Ishikawa (cell line): ENCODE measurements around the gene PLIN4.

Source experiments
- CEBPB ChIP-seq: IDR thresholded peaks from 2 replicates; pipeline ENCODE4 v1.6.1; 2012
- CREB1 ChIP-seq: IDR thresholded peaks from 2 replicates; pipeline ENCODE4 v1.6.1; 2012; ENCODE audit warnings: low read depth
- EGR1 ChIP-seq: IDR thresholded peaks from 2 replicates; pipeline ENCODE4 v1.6.1; 2012
- EP300 ChIP-seq: IDR thresholded peaks from 2 replicates; pipeline ENCODE4 v1.6.1; 2012; ENCODE audit warnings: borderline replicate concordance
- FOXM1 ChIP-seq: IDR thresholded peaks from 2 replicates; pipeline ENCODE4 v1.6.1; 2012; ENCODE audit warnings: low read depth, borderline replicate concordance
- MAX ChIP-seq: IDR thresholded peaks from 2 replicates; pipeline ENCODE4 v1.6.1; 2012
- NFIC ChIP-seq: IDR thresholded peaks from 2 replicates; pipeline ENCODE4 v1.6.1; 2012
- RAD21 ChIP-seq: IDR thresholded peaks from 2 replicates; pipeline ENCODE4 v1.6.1; 2012; ENCODE audit warnings: low read depth
- TAF1 ChIP-seq: IDR thresholded peaks from 2 replicates; pipeline ENCODE4 v1.6.1; 2012; ENCODE audit warnings: low read depth, mild to moderate bottlenecking
- TCF12 ChIP-seq: IDR thresholded peaks from 2 replicates; pipeline ENCODE4 v1.6.1; 2012; ENCODE audit warnings: low read depth
- TEAD4 ChIP-seq: IDR thresholded peaks from 2 replicates; pipeline ENCODE4 v1.6.1; 2012
- USF1 ChIP-seq: IDR thresholded peaks from 2 replicates; pipeline ENCODE4 v1.6.1; 2012
- YY1 ChIP-seq: IDR thresholded peaks from 2 replicates; pipeline ENCODE4 v1.6.1; 2012; ENCODE audit warnings: low read depth
- ZBTB7A ChIP-seq: IDR thresholded peaks from 2 replicates; pipeline ENCODE4 v1.6.1; 2012; ENCODE audit warnings: low read depth
- TF ChIP-seq, protein P1 (sequence below): IDR thresholded peaks from 2 replicates; pipeline ENCODE4 v1.6.1; 2012; ENCODE audit warnings: low read depth, mild to moderate bottlenecking

The PLIN4 gene

DNA sequence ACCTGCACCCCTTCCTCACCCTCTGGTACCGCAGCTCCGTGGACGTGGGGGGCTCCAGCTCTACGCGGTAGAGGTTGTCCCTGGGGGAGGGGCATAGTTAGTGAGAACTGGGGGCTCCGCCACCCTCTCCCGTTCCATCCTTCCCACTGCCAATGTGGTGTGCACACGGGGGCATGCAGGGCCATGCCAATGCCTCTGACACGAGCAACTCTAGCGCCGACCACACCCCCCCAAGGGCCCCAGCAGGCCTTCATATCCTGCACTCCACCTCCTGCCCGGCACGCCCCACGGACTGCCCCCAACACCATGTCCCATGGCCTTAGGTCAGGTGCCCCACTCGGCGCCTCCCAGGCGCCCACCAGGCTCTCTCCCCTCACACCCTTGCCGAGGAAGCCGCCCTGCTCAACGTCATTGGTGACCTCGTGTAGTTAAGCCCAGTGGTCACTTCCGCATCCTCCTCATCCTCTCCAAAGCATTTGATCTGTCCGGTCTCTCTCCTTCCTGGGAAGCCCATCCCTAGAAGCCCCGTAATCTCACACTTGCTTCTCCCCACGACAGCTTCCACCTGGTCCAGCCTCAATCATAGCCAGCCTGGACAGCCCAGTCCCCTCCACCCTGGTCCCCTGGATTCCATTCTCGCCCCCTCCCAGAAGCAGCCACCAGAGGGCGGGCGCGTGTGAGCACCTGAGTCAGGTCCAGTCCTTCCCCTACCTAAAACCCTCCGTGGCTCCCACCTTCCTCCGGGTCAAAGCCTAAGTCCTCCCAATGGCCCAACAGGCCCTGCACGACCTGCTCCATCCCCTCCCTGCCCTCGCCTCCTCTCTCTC, 39.1 kb upstream of the PLIN4 start:
- TF ChIP-seq ZBTB7A: peak; percentile 60; the same call in 1 of the 2 replicates
- TF ChIP-seq RAD21: peak; percentile 40; the same call in 1 of the 2 replicates
- TF ChIP-seq MAX: no peak
- no peak for TF ChIP-seq TCF12
- TF ChIP-seq CEBPB: no peak
- no peak for TF ChIP-seq EP300
- no peak for TF ChIP-seq EGR1

GRCh38 chr19:4556597-4557127, 38.4 kb upstream of the PLIN4 start:
- TF ChIP-seq CREB1 (no peak), MAX (no peak), CEBPB (no peak)

GRCh38 chr19:4555657-4556561, 37.6 kb upstream of the PLIN4 start:
- no peak for TF ChIP-seq ZBTB7A
- TF ChIP-seq TEAD4: no peak
- TF ChIP-seq CREB1: no peak
- TF ChIP-seq, protein P1, sequence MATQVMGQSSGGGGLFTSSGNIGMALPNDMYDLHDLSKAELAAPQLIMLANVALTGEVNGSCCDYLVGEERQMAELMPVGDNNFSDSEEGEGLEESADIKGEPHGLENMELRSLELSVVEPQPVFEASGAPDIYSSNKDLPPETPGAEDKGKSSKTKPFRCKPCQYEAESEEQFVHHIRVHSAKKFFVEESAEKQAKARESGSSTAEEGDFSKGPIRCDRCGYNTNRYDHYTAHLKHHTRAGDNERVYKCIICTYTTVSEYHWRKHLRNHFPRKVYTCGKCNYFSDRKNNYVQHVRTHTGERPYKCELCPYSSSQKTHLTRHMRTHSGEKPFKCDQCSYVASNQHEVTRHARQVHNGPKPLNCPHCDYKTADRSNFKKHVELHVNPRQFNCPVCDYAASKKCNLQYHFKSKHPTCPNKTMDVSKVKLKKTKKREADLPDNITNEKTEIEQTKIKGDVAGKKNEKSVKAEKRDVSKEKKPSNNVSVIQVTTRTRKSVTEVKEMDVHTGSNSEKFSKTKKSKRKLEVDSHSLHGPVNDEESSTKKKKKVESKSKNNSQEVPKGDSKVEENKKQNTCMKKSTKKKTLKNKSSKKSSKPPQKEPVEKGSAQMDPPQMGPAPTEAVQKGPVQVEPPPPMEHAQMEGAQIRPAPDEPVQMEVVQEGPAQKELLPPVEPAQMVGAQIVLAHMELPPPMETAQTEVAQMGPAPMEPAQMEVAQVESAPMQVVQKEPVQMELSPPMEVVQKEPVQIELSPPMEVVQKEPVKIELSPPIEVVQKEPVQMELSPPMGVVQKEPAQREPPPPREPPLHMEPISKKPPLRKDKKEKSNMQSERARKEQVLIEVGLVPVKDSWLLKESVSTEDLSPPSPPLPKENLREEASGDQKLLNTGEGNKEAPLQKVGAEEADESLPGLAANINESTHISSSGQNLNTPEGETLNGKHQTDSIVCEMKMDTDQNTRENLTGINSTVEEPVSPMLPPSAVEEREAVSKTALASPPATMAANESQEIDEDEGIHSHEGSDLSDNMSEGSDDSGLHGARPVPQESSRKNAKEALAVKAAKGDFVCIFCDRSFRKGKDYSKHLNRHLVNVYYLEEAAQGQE: no peak
- TF ChIP-seq EP300: no peak
- peak; percentile 7; the same call in 1 of the 2 replicates for TF ChIP-seq MAX
- no peak for TF ChIP-seq TAF1
- TF ChIP-seq YY1: no peak
- TF ChIP-seq FOXM1: no peak
- TF ChIP-seq EGR1: peak; percentile 95

- TF ChIP-seq TEAD4 (no peak), CEBPB (no peak), TCF12 (no peak), USF1 (no peak), YY1 (no peak), CREB1 (no peak), ZBTB7A (no peak), EP300 (no peak), EGR1 (no peak), TAF1 (no peak), RAD21 (no peak), NFIC (no peak)
Measured at GRCh38 chr19:4554717-4555116, 36.4 kb upstream of the PLIN4 start.

- TF ChIP-seq CEBPB: no peak
- no peak for TF ChIP-seq NFIC
- TF ChIP-seq FOXM1: no peak
- no peak for TF ChIP-seq CREB1
- TF ChIP-seq MAX: no peak
- no peak for TF ChIP-seq EP300
- no peak for TF ChIP-seq EGR1
- no peak for TF ChIP-seq YY1
- no peak for TF ChIP-seq TCF12
- TF ChIP-seq, protein P1: no peak
- no peak for TF ChIP-seq RAD21
- TF ChIP-seq ZBTB7A: no peak
- TF ChIP-seq TEAD4: no peak
- no peak for TF ChIP-seq TAF1
- no peak for TF ChIP-seq USF1
Measured at GRCh38 chr19:4553775-4554174, 35.5 kb upstream of the PLIN4 start.
